HL-60 (cell line): ENCODE data around the gene CCDC124.
"Not testable (repeated sequence)": the region's sequence is repeated elsewhere in the genome, so short reads cannot be mapped to it uniquely, and the experiment has no call there.

ENCODE experiments used
- DNase-seq, 2 experiments: peaks; one replicate each; pipeline ENCODE4 v3.0.0-alpha.2; 2010 to 2020; ENCODE audit warnings: low read depth in 1 of 2, low spot score in 1 of 2
- H3K27ac ChIP-seq: fragments of 250-450 bp; sonication (Bioruptor Pico); replicated peaks from 2 replicates; pipeline ENCODE4 v1.5.1; 2020; ENCODE audit warnings: mild to moderate bottlenecking, moderate library complexity
- H3K27me3 ChIP-seq: fragments of 250-450 bp; sonication (Bioruptor Pico); 2 replicates; pipeline ENCODE4 v1.5.1; 2021; ENCODE audit warnings: mild to moderate bottlenecking, moderate library complexity; ENCODE audit not compliant: insufficient read depth, poor library complexity, severe bottlenecking
- H3K4me3 ChIP-seq: replicated peaks from 2 replicates; pipeline ENCODE4 v1.5.1; 2011; ENCODE audit warnings: mild to moderate bottlenecking, control low read depth, low read length; ENCODE audit not compliant: insufficient read depth
- GABPA ChIP-seq: IDR thresholded peaks from 2 replicates; pipeline ENCODE4 v1.6.1; 2012; ENCODE audit warnings: low read depth
- POLR2AphosphoS5 ChIP-seq: IDR thresholded peaks from 2 replicates; pipeline ENCODE4 v1.6.1; 2012; ENCODE audit warnings: low read depth
- SPI1 ChIP-seq: IDR thresholded peaks from 2 replicates; pipeline ENCODE4 v1.6.1; 2012; ENCODE audit warnings: low read depth, mild to moderate bottlenecking, borderline replicate concordance
- TF ChIP-seq, protein P1 (sequence below): IDR thresholded peaks from 2 replicates; pipeline ENCODE4 v1.6.1; 2012; ENCODE audit warnings: low read depth; ENCODE audit not compliant: insufficient replicate concordance
- TF ChIP-seq, protein P2 (sequence below): IDR thresholded peaks from one replicate; pipeline ENCODE4 v1.5.1; 2011; ENCODE audit warnings: low read length, control low read depth, inconsistent platforms; ENCODE audit not compliant: insufficient read depth

CCDC124 gene

GRCh38 chr19:17982430-17982829 lies 49.6 kb downstream of the CCDC124 start:
- no peak overlapping the region for H3K27ac ChIP-seq
- TF ChIP-seq, protein P1, sequence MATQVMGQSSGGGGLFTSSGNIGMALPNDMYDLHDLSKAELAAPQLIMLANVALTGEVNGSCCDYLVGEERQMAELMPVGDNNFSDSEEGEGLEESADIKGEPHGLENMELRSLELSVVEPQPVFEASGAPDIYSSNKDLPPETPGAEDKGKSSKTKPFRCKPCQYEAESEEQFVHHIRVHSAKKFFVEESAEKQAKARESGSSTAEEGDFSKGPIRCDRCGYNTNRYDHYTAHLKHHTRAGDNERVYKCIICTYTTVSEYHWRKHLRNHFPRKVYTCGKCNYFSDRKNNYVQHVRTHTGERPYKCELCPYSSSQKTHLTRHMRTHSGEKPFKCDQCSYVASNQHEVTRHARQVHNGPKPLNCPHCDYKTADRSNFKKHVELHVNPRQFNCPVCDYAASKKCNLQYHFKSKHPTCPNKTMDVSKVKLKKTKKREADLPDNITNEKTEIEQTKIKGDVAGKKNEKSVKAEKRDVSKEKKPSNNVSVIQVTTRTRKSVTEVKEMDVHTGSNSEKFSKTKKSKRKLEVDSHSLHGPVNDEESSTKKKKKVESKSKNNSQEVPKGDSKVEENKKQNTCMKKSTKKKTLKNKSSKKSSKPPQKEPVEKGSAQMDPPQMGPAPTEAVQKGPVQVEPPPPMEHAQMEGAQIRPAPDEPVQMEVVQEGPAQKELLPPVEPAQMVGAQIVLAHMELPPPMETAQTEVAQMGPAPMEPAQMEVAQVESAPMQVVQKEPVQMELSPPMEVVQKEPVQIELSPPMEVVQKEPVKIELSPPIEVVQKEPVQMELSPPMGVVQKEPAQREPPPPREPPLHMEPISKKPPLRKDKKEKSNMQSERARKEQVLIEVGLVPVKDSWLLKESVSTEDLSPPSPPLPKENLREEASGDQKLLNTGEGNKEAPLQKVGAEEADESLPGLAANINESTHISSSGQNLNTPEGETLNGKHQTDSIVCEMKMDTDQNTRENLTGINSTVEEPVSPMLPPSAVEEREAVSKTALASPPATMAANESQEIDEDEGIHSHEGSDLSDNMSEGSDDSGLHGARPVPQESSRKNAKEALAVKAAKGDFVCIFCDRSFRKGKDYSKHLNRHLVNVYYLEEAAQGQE: no peak
- TF ChIP-seq POLR2AphosphoS5 (no peak), SPI1 (no peak)

GRCh38 chr19:17985037-17985818 lies 52.4 kb downstream of the CCDC124 start:
- Histone ChIP-seq H3K27me3 (no peaks in the 10 kb centered on the region), H3K27ac (no peak overlapping the region), H3K4me3 (no peak overlapping the region)
- TF ChIP-seq SPI1 (no peak), GABPA (no peak), POLR2AphosphoS5 (no peak)
- TF ChIP-seq, protein P2, sequence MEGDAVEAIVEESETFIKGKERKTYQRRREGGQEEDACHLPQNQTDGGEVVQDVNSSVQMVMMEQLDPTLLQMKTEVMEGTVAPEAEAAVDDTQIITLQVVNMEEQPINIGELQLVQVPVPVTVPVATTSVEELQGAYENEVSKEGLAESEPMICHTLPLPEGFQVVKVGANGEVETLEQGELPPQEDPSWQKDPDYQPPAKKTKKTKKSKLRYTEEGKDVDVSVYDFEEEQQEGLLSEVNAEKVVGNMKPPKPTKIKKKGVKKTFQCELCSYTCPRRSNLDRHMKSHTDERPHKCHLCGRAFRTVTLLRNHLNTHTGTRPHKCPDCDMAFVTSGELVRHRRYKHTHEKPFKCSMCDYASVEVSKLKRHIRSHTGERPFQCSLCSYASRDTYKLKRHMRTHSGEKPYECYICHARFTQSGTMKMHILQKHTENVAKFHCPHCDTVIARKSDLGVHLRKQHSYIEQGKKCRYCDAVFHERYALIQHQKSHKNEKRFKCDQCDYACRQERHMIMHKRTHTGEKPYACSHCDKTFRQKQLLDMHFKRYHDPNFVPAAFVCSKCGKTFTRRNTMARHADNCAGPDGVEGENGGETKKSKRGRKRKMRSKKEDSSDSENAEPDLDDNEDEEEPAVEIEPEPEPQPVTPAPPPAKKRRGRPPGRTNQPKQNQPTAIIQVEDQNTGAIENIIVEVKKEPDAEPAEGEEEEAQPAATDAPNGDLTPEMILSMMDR: no peak
- TF ChIP-seq, protein P1: no peak
- no peak for DNase-seq

More at GRCh38 chr19:17982430-17982829, 49.6 kb downstream of the CCDC124 start:
- Histone ChIP-seq H3K27me3 (no peaks in the 10 kb centered on the region), H3K4me3 (no peak overlapping the region)
- DNase-seq: no peak

DNA sequence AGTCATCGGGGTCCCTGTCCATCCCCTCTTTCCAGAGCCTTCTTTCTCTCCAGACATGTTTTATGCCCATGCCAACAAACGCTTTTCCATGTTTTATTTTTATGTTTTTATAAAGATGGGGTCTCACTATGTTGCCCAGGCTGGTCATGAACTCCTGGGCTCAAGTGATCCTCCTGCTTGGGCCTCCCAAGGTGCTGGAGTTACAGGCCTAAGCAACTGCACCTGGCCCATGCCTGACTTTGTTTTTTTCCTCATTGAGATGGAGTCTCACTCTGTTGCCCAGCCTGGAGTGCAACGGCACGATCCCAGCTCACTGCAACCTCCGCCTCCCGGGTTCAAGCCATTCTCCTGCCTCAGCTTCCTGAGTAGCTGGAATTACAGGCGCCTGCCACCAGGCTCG lies 53.8 kb downstream of the CCDC124 start:
- DNase-seq, H3K4me3 ChIP-seq, H3K27ac ChIP-seq, H3K27me3 ChIP-seq: not testable (repeated sequence)

DNA sequence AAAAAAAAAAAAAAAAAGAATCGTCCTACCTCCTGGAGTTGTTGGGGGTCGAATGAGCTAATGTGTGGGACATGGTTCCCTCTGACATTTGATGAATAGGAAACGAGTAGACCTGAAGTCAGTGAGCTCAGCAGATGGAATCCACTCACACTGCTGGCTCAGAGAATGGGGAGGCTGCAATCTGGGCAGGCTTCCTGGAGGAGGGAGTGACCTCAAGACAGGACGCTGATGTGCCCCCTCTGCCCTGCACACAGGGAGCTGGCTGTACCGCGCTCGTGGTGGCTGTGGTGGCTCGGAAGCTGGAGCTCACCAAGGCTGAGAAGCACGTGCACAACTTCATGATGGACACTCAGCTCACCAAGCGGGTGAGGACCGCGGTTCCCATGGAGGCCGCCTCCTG lies 55.3 kb downstream of the CCDC124 start:
- Histone ChIP-seq H3K4me3 (no peak overlapping the region), H3K27me3 (no peaks in the 10 kb centered on the region), H3K27ac (no peak overlapping the region)
- DNase-seq: no peak
- TF ChIP-seq GABPA: no peak
- TF ChIP-seq POLR2AphosphoS5: no peak
- TF ChIP-seq, protein P2: no peak
- TF ChIP-seq SPI1: no peak
- TF ChIP-seq, protein P1: no peak
